ENCODE results near the gene BMI1.
"Not testable (repeated sequence)": the region's sequence is repeated elsewhere in the genome, so short reads cannot be mapped to it uniquely, and the experiment has no call there.

Gene BMI1

GRCh38 chr10:22320591-22321155 is at the start of gene BMI1:
Gene BMI1 (plus strand): TSS chr10:22321099. CDS start chr10:22326450, 5,351 bp downstream.
- peak; percentile 87 for DNase-seq

- DNase-seq = no peak
These were observed 49.1 kb upstream of the BMI1 start for GRCh38 chr10:22271786-22272185.

DNA sequence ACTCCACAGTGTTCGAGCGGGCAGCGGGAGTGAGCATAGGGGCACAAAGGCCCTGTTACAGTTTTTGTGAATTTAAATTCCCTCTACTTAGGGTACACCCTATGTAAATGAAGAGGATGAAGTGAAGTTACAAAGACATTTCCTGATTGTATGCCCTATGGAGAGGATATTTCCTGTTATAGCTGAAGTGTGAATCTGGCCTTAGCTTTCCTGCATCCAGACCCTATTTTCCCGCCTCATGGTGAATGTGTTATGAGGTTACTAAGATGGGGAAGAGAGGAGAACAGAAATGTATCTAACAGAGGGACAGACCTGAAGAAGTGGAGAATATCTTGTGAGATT is 42.5 kb upstream of the BMI1 start:
- DNase-seq = no peak

- DNase-seq = no peak
These were observed 40.8 kb upstream of the BMI1 start for GRCh38 chr10:22280078-22280477.

DNA sequence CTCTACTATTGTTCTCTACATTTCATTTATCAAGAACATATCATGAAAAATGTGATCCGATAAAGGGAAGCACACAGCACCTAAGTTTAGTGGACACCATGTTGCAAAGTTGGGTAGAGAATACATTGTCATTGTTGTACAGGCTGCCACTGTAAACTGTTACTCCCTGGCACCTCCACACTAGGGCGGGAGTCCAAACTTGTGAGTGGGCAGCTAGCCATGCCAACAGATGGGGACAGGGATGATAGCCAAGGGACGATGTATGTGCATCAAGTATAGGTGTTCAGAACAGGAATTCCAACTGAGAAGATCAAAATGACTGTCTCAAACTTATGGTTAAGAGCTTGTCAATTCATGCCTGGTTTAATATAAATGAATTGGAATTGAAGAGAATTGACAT is 35.8 kb upstream of the BMI1 start:
- no peak for DNase-seq

GRCh38 chr10:22293747-22294404 is 27.0 kb upstream of the BMI1 start:
- DNase-seq = no peak

DNA sequence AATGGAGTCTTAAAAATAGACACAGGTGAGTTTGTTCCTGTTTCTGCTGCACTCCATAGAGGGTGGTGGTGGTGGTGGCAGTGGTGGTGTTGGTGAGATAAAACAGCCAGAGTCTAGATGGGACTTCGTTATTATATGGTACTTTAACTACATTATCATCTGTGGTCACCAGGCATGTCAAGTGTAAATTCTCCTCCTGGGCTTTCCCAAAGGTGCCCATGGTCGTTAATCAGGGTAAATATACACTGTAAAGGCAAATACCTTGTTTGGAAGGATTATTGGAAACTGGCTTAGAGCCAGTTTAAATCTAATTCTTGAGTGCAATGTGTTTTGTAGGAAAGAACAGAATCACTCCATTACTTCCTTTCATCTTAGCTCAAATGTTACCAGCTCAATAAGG is 26.2 kb upstream of the BMI1 start:
- peak; percentile 12 for DNase-seq

GRCh38 chr10:22301193-22301592 is 19.7 kb upstream of the BMI1 start:
- DNase-seq = peak; percentile 53

DNA sequence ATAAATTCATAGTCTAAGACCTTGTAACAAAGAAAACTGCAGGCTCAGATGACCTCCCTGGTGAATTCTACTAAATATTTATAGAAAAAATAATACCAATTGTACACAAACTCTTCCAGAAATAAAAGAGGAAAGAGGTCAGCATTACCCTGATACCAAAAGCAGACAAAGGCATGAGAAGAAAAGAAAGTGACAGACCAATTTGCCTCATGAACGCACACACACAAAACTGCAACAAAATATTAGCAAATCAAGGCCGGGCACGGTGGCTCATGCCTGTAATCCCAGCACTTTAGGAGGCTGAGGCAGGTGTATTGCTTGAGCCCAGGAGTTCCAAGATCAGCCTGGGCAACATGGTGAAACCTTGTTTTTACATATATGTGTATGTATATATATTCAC is 17.4 kb upstream of the BMI1 start:
- DNase-seq = no peak

DNA sequence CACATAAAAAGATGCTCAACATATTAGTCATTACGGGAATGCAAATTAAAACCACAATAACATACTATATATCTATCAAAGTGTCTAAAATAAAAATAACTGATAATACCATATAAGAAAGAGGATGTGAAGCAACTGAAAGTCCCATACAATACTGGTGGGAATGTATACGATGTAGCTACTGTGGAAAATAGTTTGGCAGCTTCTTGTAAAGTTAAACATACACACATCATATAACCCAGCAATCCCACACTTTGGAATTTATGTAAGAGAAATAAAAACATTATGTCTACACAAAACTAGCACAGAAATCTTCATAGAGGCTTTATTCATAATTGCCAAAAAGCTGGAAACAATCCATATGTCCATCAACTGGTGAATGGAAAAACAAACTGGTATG is 15.2 kb upstream of the BMI1 start:
- no peak for DNase-seq

- DNase-seq = peak; percentile 29
These were observed 12.5 kb upstream of the BMI1 start for GRCh38 chr10:22308390-22308789.

GRCh38 chr10:22309180-22310000 is 11.5 kb upstream of the BMI1 start:
- DNase-seq = no peak

GRCh38 chr10:22310012-22310411 is 10.9 kb upstream of the BMI1 start:
- not testable (repeated sequence) for DNase-seq

DNA sequence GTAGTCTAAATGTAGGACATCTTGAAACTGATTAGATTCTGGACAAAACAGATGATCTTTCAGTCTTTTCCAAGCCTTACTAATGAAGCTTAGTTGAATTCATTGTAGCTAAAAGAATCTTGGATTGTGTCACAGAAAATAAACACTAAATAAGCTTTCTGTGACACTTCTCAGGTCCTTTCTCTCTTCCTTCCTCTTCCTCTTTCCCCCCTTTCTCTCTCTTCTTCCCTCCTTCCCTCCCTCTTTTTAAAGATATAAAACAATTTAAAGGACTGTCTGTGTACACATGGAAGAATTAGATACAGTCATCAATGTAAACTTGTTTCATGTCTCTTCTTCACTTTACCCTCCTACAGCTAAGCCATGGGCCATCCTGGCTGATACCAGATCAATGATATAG is 10.0 kb upstream of the BMI1 start:
- no peak for DNase-seq

DNA sequence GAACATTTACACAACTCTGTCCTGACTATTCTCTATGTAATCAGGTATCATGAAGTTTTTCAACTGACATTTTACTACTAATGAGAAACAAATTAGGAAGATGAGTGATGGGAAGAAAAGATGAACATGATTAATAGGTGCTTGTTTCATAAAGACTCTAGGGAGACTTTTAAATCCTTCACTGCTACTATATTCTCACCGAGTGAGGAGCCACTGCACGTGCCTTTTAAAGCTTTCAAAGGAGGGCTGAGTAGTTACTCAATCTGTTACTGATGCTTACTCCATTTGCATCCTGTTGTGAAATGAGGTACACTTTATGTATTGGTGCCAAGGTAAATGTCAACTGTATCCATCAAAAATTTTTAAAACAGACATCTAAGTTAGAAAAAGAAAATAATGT is 6.0 kb upstream of the BMI1 start:
- peak; percentile 10 for DNase-seq

DNA sequence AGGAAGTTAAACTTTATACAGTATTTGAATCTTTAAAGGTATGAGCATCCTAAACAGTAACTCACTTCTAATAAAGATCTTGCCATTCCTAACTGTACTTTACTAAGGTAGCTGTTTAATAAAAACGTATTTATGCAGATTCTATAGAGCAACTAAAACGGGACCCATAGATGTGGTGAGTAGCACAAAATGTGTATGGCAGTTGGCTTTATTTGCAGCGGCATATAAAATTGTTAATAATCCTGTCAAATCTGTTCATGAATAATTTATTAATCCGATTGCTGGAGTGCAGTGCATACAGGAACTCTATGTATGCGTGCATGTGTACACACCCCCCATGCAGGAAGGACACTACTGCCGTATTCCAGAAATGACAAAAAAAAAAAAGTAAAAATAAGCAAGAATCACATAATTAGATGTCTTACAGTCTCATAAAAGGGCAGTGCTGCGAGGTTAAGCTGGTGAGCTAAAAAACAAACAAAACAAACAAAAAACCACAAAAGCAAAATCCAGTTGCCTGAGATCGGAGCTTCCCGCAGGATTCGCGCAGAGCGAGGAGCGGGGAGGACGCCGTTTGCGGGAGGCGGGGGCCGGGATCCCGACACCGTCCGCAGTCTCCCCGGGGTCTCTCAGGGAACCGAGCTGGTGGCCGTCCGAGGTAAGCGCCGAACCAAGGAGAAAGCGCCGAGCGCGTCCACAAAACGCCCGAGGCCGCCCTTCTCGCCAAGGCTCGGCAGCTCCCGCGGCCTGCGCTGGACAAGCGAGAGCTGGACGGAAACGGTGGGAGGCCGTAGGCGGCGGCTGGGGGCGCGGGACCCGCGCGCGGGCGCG is 5.2 kb upstream of the BMI1 start:
- DNase-seq = peak; percentile 67

DNA sequence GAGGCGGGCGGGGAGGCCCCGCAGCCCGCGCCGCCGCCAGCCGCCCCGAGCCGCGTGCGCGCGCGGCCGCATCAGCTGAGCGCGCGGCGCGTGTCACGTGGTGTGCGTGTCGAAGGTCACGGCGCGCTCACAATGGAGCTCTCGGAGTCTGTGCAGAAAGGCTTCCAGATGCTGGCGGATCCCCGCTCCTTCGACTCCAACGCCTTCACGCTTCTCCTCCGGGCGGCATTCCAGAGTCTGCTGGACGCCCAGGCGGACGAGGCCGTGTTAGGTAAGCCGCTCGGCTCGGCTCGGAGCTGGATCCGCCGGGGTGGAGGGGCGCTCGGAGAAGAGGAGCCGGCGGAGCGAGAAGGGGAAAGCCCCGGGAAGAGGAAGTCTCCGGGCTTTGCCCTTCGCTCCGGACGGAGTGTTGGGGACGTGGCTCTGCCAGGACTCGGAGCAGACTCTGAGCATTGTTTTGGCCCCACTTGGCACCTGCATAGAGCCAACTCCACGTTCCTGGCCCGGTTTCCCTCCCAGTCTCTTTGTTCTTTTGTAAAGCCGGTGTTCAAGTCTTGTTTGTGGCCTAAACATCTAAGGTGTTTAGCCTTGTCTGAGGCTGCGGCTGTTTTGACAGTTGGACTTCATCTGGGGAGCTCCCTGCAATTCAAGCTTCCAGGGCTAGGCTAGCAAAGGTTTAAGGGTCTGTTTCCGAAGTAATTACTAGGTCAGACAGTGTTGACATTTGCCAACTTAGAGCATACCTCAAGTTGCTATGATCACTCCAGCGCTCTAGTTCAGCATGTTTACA is 4.4 kb upstream of the BMI1 start, which contains the start of gene COMMD3:
Gene COMMD3 (plus strand): TSS at position 103 of the 790 bp plus-strand sequence. CDS start 30 bp downstream, at position 133.
- peak; percentile 82 for DNase-seq

DNA sequence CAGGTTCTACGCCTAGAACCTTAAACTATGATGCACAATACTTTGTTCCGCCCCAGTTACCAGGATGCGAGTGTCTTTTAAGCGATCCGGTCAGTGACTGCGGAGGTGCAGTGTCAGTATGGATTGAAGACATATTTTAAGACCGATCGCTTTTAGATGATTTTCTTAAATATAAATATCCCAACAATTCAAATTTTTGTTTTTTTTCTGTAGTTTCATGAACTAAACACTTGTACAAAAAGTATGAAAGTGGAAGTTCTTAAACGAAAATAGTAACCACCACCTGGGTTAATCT is 3.9 kb upstream of the BMI1 start:
- no peak for DNase-seq

DNA sequence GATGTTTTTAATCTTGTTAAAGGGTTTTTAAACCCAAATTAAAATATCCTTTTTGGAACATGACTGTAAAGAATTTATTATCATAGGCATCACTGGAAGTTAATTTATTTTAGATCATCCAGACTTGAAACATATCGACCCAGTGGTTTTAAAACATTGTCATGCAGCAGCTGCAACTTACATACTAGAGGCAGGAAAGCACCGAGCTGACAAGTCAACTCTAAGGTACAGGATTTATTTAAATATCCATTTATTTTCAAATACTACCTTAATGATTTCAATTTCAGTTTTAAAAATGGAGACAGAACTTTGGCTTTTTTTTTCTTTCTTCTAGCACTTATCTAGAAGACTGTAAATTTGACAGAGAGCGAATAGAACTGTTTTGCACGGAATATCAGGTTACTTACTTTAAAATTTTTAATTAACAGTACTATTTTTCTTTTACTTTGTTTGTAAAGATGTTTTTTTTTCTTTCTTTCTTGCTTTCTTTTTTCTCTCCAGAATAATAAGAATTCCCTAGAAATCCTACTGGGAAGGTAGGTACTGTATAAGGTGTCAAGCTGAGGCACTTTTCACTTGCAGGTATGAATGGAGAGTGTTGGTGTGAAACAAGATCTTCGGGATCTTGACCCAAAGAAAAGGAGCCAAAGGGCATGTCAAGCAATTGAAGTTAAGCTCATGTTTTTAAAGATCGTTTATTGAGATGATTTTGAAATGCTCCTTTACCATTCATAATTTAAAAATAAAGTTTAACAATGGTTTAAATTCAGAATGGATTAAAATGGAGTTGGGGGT is 2.9 kb upstream of the BMI1 start:
- DNase-seq = no peak

GRCh38 chr10:22318772-22319171 is 2.1 kb upstream of the BMI1 start:
- no peak for DNase-seq

- no peak for DNase-seq
These were observed 1.3 kb upstream of the BMI1 start for GRCh38 chr10:22319547-22319979.

Data from NCI-H82 (cell line).